GM21381 (cell line): ENCODE data around the gene FKBP9.
"Not testable (repeated sequence)": the region's sequence is repeated elsewhere in the genome, so short reads cannot be mapped to it uniquely, and the experiment has no call there.

Experiments
- ATAC-seq: cut with Tn5 transposase; IDR thresholded peaks from one replicate; pipeline ENCODE4 v1.9.1; 2021; ENCODE audit warnings: mild to moderate bottlenecking, moderate library complexity; ENCODE audit not compliant: unreplicated experiment

FKBP9 gene

DNA sequence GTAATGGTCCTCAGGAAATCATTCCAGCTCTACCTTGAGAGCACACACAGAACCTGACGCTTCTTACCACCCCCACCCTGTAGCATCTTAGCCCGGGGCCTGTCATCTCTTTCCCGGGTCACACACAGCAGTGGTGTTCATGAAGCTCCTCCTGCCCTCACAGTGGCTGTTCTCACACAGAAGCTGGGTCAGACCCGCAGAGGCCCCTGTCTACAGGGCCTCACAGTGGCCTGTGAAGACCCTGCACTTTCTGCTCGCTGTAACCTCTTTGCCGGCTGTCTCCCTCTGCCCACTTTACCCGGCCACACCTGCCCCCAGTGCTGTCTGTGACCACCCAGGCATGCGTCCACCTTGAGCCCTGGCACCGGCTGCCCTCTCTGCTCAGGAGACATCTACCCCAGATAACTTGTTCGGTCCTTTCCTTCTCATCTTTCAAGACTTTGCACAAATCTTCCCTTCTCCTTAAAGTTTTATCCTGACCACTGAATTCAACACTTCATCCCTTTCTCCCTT, 46.9 kb downstream of the FKBP9 start:
- not testable (repeated sequence) for ATAC-seq

DNA sequence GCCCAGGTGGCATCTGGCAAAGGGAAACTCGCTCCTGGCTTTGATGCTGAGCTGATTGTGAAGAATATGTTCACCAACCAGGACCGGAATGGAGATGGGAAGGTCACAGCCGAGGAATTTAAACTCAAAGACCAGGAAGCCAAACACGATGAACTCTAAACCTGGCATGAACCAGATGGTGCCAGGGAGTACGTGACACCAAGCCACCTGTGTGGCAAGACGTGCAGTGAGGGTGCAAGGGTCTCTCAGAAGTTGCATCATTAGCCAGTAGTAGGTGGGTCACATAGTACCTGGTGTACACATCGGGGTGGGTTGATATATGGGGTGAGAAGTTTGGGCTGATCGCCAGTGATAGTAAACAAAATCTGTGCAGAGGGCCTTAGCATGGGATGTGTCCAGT, 48.0 kb downstream of the FKBP9 start:
- ATAC-seq: not testable (repeated sequence)

DNA sequence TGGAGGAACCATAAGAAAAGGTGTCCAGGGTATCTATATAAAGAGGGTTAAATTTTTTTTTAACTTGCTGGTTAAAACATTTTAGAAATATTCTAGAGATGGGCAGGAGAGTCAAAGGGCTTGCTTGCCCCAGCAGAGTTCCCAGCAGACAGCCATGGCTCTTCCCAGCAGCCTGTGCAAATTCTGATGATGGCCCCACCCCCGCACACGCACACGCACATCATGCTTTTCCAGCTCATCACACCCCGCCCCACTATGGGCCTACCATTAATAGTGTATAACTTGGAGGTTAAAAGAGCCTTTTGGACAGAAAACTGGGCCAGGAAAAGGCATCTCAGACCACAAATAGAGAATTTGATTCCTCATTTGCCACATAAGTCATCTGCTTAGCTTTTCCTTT, 48.5 kb downstream of the FKBP9 start:
- ATAC-seq: not testable (repeated sequence)

DNA sequence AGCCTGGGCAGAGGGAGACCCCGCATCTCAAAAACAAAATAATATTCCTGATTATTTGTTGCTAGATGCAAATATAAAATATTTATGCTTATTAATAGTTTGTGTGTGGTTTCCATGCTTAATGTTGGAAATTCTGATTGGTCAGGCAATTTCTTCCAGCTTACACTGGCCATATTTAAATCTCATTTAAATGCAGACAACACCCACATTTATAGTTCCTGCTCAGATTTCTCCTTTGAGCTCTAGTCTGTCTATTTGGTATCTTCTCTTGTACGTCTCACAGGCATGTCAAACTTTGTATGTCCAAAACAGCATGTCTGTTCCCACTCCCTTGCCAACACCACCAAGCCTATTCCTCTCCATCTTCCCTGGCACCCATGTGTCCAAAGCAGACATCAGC, 52.5 kb downstream of the FKBP9 start:
- ATAC-seq: no peak

DNA sequence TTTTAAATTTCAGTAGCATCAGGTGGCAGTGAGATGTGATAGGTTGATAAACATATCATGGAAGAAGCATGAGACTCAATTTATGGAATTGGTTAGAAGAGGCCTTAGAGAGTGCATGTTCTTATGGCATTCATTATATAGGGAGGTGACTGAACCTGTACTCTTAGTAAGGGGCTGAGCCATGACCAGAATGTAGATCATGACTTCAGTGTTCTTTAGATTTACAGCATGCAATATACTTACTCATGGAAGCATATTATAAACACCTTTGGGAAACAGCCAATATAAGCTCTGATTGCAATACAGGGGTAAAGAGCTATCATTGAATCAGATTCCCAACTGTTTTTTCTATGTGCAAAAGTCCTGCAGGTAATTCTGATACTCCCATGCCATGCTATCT, 55.1 kb downstream of the FKBP9 start:
- no peak for ATAC-seq

DNA sequence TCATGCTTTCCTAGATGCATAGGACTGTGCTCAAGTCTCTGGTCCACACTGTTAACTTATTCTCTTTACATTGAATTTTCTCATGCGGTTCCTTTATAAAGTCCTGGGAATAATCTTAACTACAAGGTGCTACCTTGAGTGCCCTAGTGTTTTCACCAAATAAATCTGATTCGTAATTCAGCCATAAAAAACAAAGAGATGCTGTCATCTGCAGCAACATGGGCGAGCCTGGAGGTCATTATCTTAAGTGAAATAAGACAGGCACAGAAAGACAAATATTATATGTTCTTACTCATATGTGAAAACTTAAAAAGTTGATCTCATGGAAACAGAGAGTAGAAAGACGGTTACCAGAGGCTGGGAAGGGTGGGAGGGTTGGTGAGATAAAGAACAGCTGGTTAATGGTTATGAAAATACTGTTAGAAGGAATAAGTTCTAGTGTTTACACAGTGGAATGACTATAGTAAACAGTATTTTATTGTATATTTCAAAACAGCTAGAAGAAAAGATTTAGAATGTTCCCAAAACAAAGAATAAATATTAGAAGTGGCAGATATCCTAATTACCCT, 67.0 kb downstream of the FKBP9 start:
- no peak for ATAC-seq

DNA sequence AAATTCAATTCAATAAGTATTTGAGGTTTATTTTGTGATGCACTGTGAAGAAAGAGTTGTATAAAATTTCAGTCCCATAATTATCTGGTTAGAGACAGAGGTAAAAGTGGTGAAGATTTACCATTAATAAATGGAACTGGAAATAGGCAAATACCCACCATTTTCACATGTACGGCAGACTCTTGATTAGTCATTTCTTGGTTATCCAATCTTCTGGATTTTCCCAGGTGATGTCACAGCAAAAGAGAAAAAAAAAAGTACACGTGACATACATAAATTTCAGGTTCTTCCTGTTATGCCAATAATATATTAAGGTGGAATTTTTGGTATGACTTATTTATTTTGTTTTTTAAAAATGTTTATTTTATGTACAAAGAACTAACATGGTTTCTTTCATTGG, 78.5 kb downstream of the FKBP9 start:
- ATAC-seq: no peak

DNA sequence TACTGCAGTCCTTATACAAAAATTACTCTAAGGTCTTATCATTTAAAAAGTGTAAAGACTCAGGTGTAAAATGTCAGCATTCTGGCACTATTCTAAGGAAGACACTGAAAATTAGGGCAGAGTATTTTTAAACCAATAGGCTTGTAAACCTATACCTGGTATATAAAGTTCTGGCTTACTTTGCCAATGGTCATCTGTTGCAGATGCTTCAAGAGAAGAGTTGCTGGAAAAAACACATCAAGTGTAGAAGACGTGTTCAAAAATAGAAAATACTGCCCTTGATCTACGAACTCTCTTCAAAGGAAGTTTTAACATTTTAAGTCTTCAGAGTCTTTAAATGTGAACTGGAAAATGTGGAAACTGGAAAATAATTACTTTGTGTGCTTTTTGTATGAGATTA, 81.4 kb downstream of the FKBP9 start:
- ATAC-seq: no peak

DNA sequence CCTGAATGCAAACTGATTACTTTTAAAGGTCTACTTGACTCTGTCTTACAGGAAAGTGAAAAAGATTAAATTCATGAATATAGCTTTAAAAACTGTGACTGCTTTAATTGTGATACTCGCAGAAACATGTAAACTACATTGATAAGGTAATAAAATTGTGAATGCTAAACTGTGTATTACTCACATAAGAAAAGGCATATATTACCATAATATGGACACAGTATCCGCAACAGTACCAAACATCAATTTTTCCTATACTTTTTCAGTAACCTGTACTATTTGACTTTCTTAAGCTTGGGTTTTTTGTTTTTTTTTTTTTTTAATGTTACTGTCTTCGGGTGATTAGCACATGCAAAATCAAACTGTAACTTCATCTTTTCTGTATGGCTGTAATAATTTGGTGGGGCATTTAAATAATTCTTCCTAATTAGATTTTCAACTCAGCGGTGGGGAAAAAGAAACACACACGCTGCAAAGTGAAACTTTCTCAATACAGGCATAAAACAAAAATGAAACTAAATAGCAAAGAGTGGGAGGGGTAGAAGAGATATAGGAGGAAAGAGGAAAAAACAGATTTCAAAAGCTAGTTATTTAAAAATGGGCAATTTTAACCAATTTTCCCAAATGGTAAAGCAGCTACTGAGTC, 82.1 kb downstream of the FKBP9 start:
- peak; percentile 37 for ATAC-seq

DNA sequence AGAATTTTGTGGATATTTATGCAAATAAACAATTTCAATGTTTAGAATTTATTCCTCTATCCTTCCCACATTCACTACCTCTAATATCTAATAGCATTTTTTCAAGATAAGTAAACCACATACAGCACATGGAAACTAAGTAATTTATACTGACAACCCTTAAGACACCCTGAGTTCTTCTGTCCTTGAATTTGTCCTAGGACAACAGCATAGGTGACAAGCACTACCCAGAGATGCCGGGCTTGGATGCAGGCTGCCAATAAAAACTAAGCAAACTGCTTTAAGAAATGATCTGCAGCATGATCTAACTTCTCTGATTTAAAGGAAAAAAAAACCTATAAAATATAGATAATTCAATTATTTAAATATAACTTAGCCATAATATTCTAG, 82.7 kb downstream of the FKBP9 start:
- ATAC-seq: no peak

DNA sequence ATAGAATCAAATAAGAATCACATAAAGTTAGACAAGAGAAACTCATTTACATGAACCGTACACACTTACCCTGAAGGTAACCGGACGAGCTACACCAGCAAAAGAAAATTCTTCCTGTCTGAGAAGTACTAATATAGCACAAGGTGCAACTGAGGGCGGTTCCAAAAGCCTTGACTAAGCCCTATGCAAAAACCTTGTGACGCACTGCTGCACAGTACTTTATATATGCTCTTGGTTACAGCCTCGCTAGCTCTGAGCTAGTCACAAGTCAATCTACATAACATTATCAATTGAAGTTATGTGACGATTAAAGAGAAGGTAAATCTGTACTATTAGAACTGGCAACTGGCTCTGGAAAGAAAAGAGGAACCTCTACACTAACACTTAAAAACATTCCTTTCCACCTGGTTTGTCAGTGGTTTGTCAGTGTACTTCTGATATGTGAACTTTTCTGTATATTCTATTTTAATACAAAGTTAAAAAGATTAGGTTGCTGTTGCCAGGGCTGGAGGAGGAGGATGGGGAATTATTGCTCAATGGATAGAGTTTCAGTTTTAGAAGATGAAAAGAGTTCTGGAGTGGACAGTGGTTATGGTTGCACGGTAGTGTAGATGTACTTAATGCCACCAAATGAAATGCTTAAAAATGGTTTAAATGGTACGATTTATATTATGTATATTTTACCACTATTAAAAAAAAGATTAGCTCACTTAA, 83.7 kb downstream of the FKBP9 start:
- ATAC-seq: peak; percentile 91

DNA sequence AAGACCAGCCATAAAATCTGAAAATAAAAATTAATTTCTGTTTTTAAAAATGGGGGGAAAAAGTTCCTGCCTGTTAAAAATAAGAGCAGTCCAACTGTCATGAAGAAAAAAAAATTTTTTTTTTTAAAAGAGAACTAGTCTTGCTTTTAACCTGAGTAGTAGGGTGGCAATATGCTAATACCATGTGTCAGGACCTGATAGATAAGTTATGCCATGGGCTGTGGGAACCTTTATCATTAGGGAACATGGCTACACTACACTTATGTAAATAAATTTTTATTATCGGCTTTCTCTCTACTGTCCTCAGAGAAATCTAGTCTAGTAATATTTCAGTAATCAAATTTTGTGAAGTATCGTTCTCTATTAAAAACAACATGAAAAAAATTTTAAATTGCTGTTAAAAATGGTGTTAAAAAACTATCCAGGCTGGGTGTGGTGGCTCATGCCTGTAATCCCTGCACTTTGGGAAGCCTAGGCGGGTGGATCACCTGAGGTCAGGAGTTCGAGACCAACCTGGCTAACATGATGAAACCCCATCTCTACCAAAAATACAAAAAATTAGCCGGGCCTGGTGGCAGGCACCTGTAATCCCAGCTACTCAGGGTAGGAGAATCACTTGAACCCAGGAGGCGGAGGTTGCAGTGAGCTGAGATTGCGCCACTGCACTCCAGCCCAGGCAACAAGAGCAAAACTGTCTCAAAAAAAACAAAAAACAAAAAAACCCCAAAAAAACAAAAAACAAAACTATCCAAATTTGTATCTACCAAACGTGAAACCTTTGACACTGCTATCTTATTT, 84.6 kb downstream of the FKBP9 start:
- no peak for ATAC-seq

DNA sequence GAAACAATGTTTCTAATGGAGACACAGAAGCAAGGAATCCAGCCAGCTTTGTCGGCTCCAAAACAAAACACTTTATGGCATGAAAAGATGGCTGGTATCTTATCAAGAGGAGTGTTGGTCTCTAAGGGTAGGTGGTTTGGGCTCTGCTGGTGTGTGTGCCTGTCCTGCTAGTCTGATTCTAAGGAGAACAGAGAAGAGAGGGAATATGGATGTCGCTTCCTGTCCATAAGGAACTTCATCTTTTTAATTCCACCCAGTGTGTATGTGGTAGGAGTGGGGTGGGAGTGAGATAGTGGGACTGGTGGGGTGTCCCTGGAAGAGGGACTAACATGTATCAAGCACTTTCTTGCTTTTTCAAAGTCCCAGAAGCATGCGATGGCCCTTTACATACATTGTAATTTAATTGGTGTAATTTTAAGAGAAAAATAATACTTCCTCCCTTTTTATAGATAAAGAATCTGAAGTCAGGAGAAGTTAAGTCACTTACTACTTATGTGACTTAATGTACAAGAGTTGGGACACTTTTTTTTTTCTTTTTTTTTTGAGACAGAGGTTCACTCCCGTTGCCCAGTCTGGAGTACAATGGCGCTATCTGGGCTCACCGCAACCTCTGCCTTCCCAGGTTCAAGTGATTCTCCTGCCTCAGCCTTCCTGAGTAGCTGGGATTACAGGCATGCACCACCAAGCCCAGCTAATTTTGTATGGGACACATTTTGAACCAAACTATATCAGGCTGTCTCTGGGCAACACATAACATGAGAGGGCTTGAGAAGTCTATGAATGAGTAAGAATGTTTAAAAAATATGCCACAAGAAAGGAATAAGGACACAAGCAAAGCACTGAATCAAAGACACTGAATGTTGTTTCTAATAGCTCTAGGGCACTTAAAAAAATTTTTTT, 86.5 kb downstream of the FKBP9 start:
- ATAC-seq: no peak

DNA sequence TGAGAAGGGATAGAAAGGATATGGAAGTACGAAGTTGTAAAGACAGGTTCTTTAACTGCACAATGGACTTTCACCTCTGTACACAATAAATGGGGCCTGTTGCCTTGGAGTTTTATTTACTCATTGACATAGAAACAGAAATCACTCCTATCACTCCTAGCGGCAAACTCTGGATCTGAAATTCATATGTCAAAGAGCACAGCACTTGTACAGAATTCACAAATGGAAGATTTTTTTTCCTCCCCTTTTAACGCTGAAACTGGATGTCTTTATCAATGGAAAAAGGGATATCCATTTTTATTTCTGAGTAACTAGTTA, 87.1 kb downstream of the FKBP9 start:
- no peak for ATAC-seq

DNA sequence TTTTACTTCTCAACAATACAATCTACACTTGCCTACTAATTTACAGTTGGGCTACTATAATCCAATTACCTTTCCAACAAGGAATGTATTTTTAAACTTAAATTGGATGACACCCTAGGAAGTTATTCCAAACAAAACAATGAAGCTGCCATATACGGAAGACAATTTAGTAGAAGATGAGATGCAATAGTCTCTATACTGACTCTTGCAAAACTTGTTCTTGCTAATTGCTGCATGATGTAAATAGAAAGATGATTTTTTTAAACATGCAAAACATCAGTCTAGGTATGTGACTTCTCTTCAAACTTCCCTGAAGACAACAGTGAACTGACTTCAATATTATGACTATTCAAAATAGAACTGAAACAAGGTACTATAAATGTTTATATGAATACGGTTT, 87.7 kb downstream of the FKBP9 start:
- peak; percentile 32 for ATAC-seq

DNA sequence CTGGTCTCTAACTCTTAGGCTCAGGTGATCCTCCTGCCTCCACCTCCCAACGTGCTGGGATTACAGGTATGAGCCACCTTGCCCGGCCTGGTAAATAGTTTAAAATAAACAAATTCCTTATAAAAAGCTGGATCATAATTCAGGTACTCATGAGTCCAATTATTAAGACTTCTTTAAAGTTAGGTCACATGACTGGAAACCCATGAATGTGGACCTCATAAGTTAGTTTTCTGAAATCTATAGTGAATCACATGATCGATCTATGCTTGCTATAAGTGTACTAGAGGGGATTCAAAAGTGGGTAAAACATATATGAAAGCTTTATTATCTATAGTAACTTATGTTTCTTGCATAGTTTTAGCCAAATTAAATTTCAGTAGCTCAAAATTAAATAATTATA, 91.0 kb downstream of the FKBP9 start:
- ATAC-seq: no peak

DNA sequence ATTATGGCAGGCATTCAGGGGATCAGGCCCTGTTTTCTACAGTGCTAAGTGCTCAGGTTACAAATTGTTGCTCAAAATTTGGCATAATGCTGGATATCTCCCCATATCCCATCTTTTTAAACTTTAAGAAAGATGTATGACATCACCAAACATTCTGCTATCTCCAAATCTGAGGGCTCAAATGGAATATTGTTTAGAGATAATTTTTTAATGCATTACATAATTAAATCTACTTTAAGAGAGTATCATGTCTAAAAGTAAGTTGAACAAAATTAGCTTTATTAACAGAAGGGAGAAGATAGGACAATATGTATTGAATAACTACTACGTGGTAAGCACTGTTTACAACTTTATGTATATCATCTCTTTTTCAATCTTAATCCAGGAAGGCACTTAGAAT, 91.5 kb downstream of the FKBP9 start:
- no peak for ATAC-seq

DNA sequence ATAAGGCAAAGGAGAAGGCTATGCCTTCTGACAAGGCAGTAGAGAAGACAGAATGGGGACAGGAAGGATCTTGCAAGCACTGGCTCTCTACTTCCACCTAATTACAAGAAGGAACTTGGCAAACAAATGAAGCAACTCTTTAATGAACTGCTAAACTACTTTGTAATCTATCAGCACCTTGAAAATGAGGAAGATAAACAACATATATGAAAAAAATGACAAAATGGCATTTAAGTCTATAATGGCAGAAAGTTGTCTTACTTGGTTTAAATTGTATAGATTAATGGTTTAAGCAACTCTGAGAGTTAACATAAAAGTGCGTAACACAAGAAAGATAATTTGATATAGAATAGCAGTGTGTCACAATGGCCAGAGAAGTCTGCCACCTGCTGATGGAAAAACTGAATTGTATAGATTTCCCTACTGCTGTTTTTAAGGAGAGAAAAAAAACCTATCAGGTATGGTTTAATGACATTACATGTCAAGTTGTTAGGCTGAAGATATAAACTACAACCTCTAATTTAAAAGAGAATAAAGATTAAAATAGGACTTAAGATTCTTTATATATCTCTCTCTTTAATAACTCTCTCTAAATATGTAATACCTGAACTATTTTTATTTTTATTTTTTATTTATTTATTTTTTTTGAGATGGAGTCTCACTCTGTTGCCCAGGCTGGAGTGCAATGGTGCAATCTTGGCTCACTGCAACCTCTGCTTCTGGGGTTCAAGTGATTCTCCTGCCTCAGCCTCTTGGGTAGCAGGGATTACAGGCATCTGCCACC, 93.5 kb downstream of the FKBP9 start:
- peak; percentile 50 for ATAC-seq

DNA sequence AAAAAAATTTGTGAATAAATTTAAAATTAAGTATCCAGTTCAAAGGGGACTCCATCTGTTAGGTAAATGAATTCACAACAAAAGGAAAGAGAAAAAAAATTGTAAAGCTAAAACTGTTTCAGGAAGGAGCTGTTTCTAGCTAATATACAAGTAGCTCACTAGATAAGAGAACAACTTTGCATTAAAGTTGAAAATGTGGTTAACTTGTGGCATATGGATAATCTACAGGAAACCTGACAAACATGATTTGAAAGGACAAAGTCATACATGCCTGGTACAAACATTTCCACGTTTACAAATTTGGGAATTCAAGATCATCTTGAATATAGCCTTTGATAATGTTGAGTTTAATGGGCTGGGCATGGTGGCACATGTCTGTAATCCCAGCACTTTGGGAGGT, 96.5 kb downstream of the FKBP9 start:
- ATAC-seq: no peak
